GM19035 (cell line): ENCODE measurements around the gene MBNL1.
A peak's percentile ranks its signal among the peaks of the same experiment; 100 is the strongest.
"Not testable (repeated sequence)": the region's sequence is repeated elsewhere in the genome, so short reads cannot be mapped to it uniquely, and the experiment has no call there.

Experiments used
- ATAC-seq: cut with Tn5 transposase; IDR thresholded peaks from one replicate; pipeline ENCODE4 v1.9.1; 2021; ENCODE audit not compliant: unreplicated experiment

Gene MBNL1

GRCh38 chr3:152317184-152317583, 48.5 kb downstream of the MBNL1 start:
- ATAC-seq: no peak

- no peak for ATAC-seq
Measured at GRCh38 chr3:152317956-152318355, 49.2 kb downstream of the MBNL1 start.

- no peak for ATAC-seq
Measured at GRCh38 chr3:152318512-152318911, 49.8 kb downstream of the MBNL1 start.

GRCh38 chr3:152319256-152319655, 50.5 kb downstream of the MBNL1 start:
- no peak for ATAC-seq

- no peak for ATAC-seq
Measured at GRCh38 chr3:152319831-152320617, 51.3 kb downstream of the MBNL1 start.

GRCh38 chr3:152321200-152321954, 52.6 kb downstream of the MBNL1 start:
- ATAC-seq: no peak

GRCh38 chr3:152321955-152322377, 53.2 kb downstream of the MBNL1 start:
- no peak for ATAC-seq

- ATAC-seq: peak; percentile 64
Measured at GRCh38 chr3:152322756-152323155, 54.0 kb downstream of the MBNL1 start.

GRCh38 chr3:152323834-152324233, 55.1 kb downstream of the MBNL1 start:
- ATAC-seq: peak; percentile 74

GRCh38 chr3:152325136-152325535, 56.4 kb downstream of the MBNL1 start:
- no peak for ATAC-seq

GRCh38 chr3:152327203-152327602, 58.5 kb downstream of the MBNL1 start:
- ATAC-seq: no peak

- ATAC-seq: no peak
Measured at GRCh38 chr3:152328841-152329240, 60.1 kb downstream of the MBNL1 start.

GRCh38 chr3:152330559-152330958, 61.8 kb downstream of the MBNL1 start:
- ATAC-seq: no peak

GRCh38 chr3:152331018-152331541, 62.4 kb downstream of the MBNL1 start:
- no peak for ATAC-seq

GRCh38 chr3:152331998-152332397, 63.3 kb downstream of the MBNL1 start:
- ATAC-seq: no peak

- no peak for ATAC-seq
Measured at GRCh38 chr3:152333928-152334327, 65.2 kb downstream of the MBNL1 start.

- ATAC-seq: no peak
Measured at GRCh38 chr3:152334761-152335160, 66.0 kb downstream of the MBNL1 start.

GRCh38 chr3:152335273-152335672, 66.5 kb downstream of the MBNL1 start:
- no peak for ATAC-seq

- ATAC-seq: not testable (repeated sequence)
Measured at GRCh38 chr3:152337337-152337736, 68.6 kb downstream of the MBNL1 start.

- no peak for ATAC-seq
Measured at GRCh38 chr3:152338159-152338720, 69.5 kb downstream of the MBNL1 start.

- ATAC-seq: no peak
Measured at GRCh38 chr3:152339881-152340505, 71.3 kb downstream of the MBNL1 start.
